Measurements from ENCODE around the gene AIRE.
"Not testable (repeated sequence)": the region's sequence is repeated elsewhere in the genome, so short reads cannot be mapped to it uniquely, and the experiment has no call there.

The AIRE gene

GRCh38 chr21:44285138-44285992 lies at the start of gene AIRE:
Gene AIRE, plus strand, starts transcription at chr21:44285876. Its CDS starts 131 bp downstream, at chr21:44286007.
- no peak for TF ChIP-seq CTCF (IDR thresholded peaks at IDR 0.05; ENCODE audit: low read depth, low read length)
- no peak within 1 kb of the TSS for H3K4me3 ChIP-seq (ENCODE audit: low read depth, low read length)

GRCh38 chr21:44240353-44240752 lies 45.3 kb upstream of the AIRE start:
- H3K4me3 ChIP-seq (ENCODE audit: low read depth, low read length), result not testable (repeated sequence)

- not testable (repeated sequence) for H3K4me3 ChIP-seq (ENCODE audit: low read depth, low read length)
Observed at GRCh38 chr21:44240842-44241241, 44.8 kb upstream of the AIRE start, which contains the start of gene ICOSLG. Gene ICOSLG, minus strand, starts transcription at chr21:44240943. Its CDS starts 126 bp downstream, at chr21:44240817.

GRCh38 chr21:44241281-44241680 lies 44.4 kb upstream of the AIRE start:
- H3K4me3 ChIP-seq (ENCODE audit: low read depth, low read length), result not testable (repeated sequence)

- not testable (repeated sequence) for H3K4me3 ChIP-seq (ENCODE audit: low read depth, low read length)
Observed at GRCh38 chr21:44243980-44244379, 41.7 kb upstream of the AIRE start.

GRCh38 chr21:44247904-44248303 lies 37.8 kb upstream of the AIRE start:
- H3K4me3 ChIP-seq (ENCODE audit: low read depth, low read length), result not testable (repeated sequence)

GRCh38 chr21:44249204-44250037 lies 36.3 kb upstream of the AIRE start:
- H3K4me3 ChIP-seq (ENCODE audit: low read depth, low read length), result not testable (repeated sequence)

GRCh38 chr21:44253832-44254710 lies 31.6 kb upstream of the AIRE start:
- H3K4me3 ChIP-seq (ENCODE audit: low read depth, low read length), result no peak overlapping the region
- TF ChIP-seq CTCF (IDR thresholded peaks at IDR 0.05; ENCODE audit: low read depth, low read length), result no peak

GRCh38 chr21:44255511-44255981 lies 30.1 kb upstream of the AIRE start:
- no peak overlapping the region for H3K4me3 ChIP-seq (ENCODE audit: low read depth, low read length)
- no peak for TF ChIP-seq CTCF (IDR thresholded peaks at IDR 0.05; ENCODE audit: low read depth, low read length)

- no peak overlapping the region for H3K4me3 ChIP-seq (ENCODE audit: low read depth, low read length)
- no peak for TF ChIP-seq CTCF (IDR thresholded peaks at IDR 0.05; ENCODE audit: low read depth, low read length)
Observed at GRCh38 chr21:44258056-44258725, 27.5 kb upstream of the AIRE start.

Data from WI38 (cell line).